Stomach (tissue), 9 donors: Measurements from ENCODE around the gene GLRA3. TPM values are rescaled to one million over a fixed set of nuclear protein-coding genes. Genes with fewer than 3 reads are reported as not detected.

ENCODE experiments used
- DNase-seq, 2 donors: peaks; one replicate each; pipeline versions ENCODE4 v3.0.0 to v3.0.0-alpha.2; 2013 to 2019
- H3K27ac ChIP-seq, 5 donors: fragments of 200-600 bp in 4 of 5; sonication (generic) in 4 of 5; one replicate each; pipeline ENCODE4 v1.5.1; 2013 to 2019; ENCODE audit warnings: mild to moderate bottlenecking in 1 of 5, moderate library complexity in 1 of 5
- H3K27me3 ChIP-seq, 3 donors: fragments of 200-600 bp; sonication (generic); one replicate each; pipeline ENCODE4 v1.5.1; 2017 to 2019; ENCODE audit warnings: mixed run types in 1 of 3
- H3K36me3 ChIP-seq, 4 donors: fragments of 200-600 bp; sonication (generic); 1 replicate in 3 of 4; 2 replicates in 1 of 4; pipeline ENCODE4 v1.5.1; 2016 to 2019
- H3K4me1 ChIP-seq, 4 donors: fragments of 200-600 bp; sonication (generic); one replicate each; pipeline ENCODE4 v1.5.1; 2016 to 2019
- H3K4me3 ChIP-seq, 4 donors: fragments of 200-600 bp; sonication (generic) in 3 of 4; one replicate each; pipeline ENCODE4 v1.5.1; 2016 to 2019; ENCODE audit warnings: mild to moderate bottlenecking in 1 of 4
- H3K9me3 ChIP-seq, 4 donors: fragments of 200-600 bp; sonication (generic); one replicate each; pipeline ENCODE4 v1.5.1; 2016 to 2019
- EP300 ChIP-seq: sonication (generic); formaldehyde crosslinking; IDR thresholded peaks from one replicate; pipeline ENCODE4 v1.6.1; 2017; ENCODE audit warnings: antibody characterized with exemption
- POLR2A ChIP-seq, 4 donors: fragments of 450-650 bp; IDR thresholded peaks; one replicate each; pipeline ENCODE4 v1.6.1; 2016; ENCODE audit warnings: antibody characterized with exemption in 4 of 4, control low read depth in 2 of 4, mild to moderate bottlenecking in 1 of 4, moderate library complexity in 1 of 4
- POLR2AphosphoS5 ChIP-seq, 3 donors: sonication (generic); formaldehyde crosslinking; IDR thresholded peaks; one replicate each; pipeline ENCODE4 v1.6.1; 2016; ENCODE audit warnings: antibody characterized with exemption in 3 of 3
- whole genome bisulfite sequencing, 5 donors: extraction: QIAGEN DNeasy Blood & Tissue Kit in 3 of 5; methylation state at CpG; one replicate each; pipeline versions ENCODE4 v1.1.5 to v1.1.7; 2013 to 2018; 5-methylcytosine and 5-hydroxymethylcytosine counted together
- intact Hi-C: fragments of 100-400 bp; cut with DNase I; formaldehyde crosslinking; loops from one replicate; pipeline ENCODE4 v1.15.1; 2023; ENCODE audit warnings: low total_unique reads
- polyA plus RNA-seq, 3 donors: library from polyadenylated mRNA; stranded (reverse); fragments of 200-250 nt; gene quantifications; one replicate each; pipeline ENCODE4 v1.2.3, GENCODE V29; 2013
- total RNA-seq, 5 donors: library from RNA; depleted of rRNA; stranded (reverse); fragments of >200 nt; gene quantifications; one replicate each; pipeline versions ENCODE4 v1.1.0 to v1.2.3, GENCODE V29; 2014 to 2016
- TF ChIP-seq, protein P1 (sequence below), 7 experiments: fragments of 450-650 bp in 4 of 7; fragments of 200-600 bp in 3 of 7; sonication (generic) in 3 of 7; IDR thresholded peaks; one replicate each; pipeline ENCODE4 v1.5.1; 2016 to 2019; ENCODE audit warnings: antibody characterized with exemption in 7 of 7, control low read depth in 2 of 7, mild to moderate bottlenecking in 1 of 7
- donor health status: healthy with polysubstance abuse.
- donor health status: Bipolar disorder and iron deficiency.
- donor health status: healthy.

GLRA3 gene
- total and polyA plus RNA-seq, 8 donors: 0.06 to 0.18 TPM; not detected in 6

GRCh38 chr4:174665799-174666198 is 163.2 kb downstream of the GLRA3 start:
- intact Hi-C loops: no loop called here
- Histone ChIP-seq H3K9me3 (no peaks in the 10 kb centered on the region), H3K4me3 (no peak overlapping the region), H3K27me3 (no peaks in the 10 kb centered on the region), H3K36me3 (no peaks in the 10 kb centered on the region), H3K27ac (no peak overlapping the region), H3K4me1 (no peaks in the 10 kb centered on the region)
- TF ChIP-seq, protein P1, sequence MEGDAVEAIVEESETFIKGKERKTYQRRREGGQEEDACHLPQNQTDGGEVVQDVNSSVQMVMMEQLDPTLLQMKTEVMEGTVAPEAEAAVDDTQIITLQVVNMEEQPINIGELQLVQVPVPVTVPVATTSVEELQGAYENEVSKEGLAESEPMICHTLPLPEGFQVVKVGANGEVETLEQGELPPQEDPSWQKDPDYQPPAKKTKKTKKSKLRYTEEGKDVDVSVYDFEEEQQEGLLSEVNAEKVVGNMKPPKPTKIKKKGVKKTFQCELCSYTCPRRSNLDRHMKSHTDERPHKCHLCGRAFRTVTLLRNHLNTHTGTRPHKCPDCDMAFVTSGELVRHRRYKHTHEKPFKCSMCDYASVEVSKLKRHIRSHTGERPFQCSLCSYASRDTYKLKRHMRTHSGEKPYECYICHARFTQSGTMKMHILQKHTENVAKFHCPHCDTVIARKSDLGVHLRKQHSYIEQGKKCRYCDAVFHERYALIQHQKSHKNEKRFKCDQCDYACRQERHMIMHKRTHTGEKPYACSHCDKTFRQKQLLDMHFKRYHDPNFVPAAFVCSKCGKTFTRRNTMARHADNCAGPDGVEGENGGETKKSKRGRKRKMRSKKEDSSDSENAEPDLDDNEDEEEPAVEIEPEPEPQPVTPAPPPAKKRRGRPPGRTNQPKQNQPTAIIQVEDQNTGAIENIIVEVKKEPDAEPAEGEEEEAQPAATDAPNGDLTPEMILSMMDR (IDR thresholded peaks at IDR 0.05): no peak
- TF ChIP-seq POLR2AphosphoS5 (IDR thresholded peaks at IDR 0.05) (no peak), EP300 (no peak), POLR2A (IDR thresholded peaks at IDR 0.05) (no peak)
- no peak for DNase-seq

DNA sequence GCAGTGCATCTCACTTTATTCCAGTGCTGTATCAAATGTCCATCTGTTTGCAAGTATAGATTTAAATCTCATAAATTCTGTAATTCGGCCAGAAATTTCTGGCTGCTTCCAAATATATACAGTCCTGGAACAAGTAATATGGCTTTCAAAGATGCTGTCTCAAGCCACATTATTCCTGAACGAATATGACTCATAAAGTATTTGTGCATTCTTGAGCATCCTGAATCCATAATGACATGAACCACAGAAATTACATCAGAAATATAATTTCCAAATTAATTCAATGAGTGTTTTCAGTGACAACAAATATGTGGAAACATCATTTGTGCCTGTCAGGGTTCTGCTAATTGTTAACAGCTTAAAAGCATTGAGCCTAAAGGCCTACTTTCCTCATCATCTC is 165.8 kb downstream of the GLRA3 start:
- WGBS, 5 donors: 71 to 88% (median 82%) methylated on average over 2 of the region's 2 CpGs
- no peak for DNase-seq
- intact Hi-C loops: no loop called here

GRCh38 chr4:174658246-174658645 is 170.8 kb downstream of the GLRA3 start:
- H3K27me3 ChIP-seq: no peaks in the 10 kb centered on the region
- WGBS, 5 donors: 63 to 87% (median 72%) methylated on average over 3 of the region's 3 CpGs
- H3K4me1 ChIP-seq: no peaks in the 10 kb centered on the region
- H3K36me3 ChIP-seq: no peaks in the 10 kb centered on the region
- no peaks in the 10 kb centered on the region for H3K9me3 ChIP-seq
- TF ChIP-seq POLR2A (IDR thresholded peaks at IDR 0.05): no peak
- no peak for TF ChIP-seq EP300
- TF ChIP-seq POLR2AphosphoS5 (IDR thresholded peaks at IDR 0.05): no peak
- TF ChIP-seq, protein P1 (IDR thresholded peaks at IDR 0.05): no peak
- intact Hi-C loops: no loop called here
- H3K27ac ChIP-seq: no peak overlapping the region
- no peak overlapping the region for H3K4me3 ChIP-seq
- DNase-seq: no peak

More for the DNA sequence above, 165.8 kb downstream of the GLRA3 start:
- Histone ChIP-seq H3K4me1 (no peaks in the 10 kb centered on the region), H3K4me3 (no peak overlapping the region), H3K9me3 (no peaks in the 10 kb centered on the region), H3K27ac (no peak overlapping the region), H3K27me3 (no peaks in the 10 kb centered on the region), H3K36me3 (no peaks in the 10 kb centered on the region)
- TF ChIP-seq POLR2A (IDR thresholded peaks at IDR 0.05) (no peak), POLR2AphosphoS5 (IDR thresholded peaks at IDR 0.05) (no peak), EP300 (no peak)
- TF ChIP-seq, protein P1 (IDR thresholded peaks at IDR 0.05): no peak

DNA sequence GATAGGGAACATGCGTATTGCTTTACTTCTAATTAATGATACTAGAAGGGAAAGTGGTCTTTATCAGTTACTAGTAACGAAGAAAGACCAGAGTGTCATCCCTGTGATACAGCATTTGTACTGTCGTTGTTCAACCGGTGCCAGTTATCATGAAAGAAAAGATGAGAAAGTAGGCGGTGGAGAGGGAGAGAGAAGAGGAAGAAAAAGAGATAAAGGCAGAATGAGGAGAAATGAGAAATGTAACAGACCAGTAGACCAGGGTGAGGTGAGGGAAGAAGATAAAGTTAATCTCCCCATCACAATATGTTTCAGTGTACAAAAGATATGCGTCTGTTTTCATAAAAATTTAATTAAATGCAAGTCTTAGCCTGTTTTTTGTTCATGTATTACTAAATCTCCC is 171.6 kb downstream of the GLRA3 start:
- WGBS, 5 donors: 79 to 82% (median 80%) methylated on average over 6 of the region's 6 CpGs
- intact Hi-C loops: no loop called here
- TF ChIP-seq, protein P1 (IDR thresholded peaks at IDR 0.05): no peak
- TF ChIP-seq EP300: no peak
- TF ChIP-seq POLR2AphosphoS5 (IDR thresholded peaks at IDR 0.05): no peak
- no peak for TF ChIP-seq POLR2A (IDR thresholded peaks at IDR 0.05)
- Histone ChIP-seq H3K9me3 (no peaks in the 10 kb centered on the region), H3K4me3 (no peak overlapping the region), H3K27me3 (no peaks in the 10 kb centered on the region), H3K27ac (no peak overlapping the region), H3K4me1 (no peaks in the 10 kb centered on the region), H3K36me3 (no peaks in the 10 kb centered on the region)
- no peak for DNase-seq
